ENCODE results near the gene ENO1.

GRCh38 chr1:8925406-8925805 lies 46.9 kb upstream of the ENO1 start:
- no peak for TF ChIP-seq CTCF (IDR thresholded peaks at IDR 0.05; ENCODE audit: control extremely low read depth in 1 of 3, insufficient read depth in 1 of 3, low read depth in 1 of 3, low read length in 3 of 3)
- TF ChIP-seq JUN (IDR thresholded peaks at IDR 0.05; ENCODE audit: low read depth, low read length) = no peak
- TF ChIP-seq EGR1 (IDR thresholded peaks at IDR 0.05; ENCODE audit: borderline replicate concordance, low read depth, low read length) = no peak
- TF ChIP-seq RAD21 (IDR thresholded peaks at IDR 0.05 in 1 of 2, conservative IDR thresholded peaks at IDR 0.05 in 1 of 2; ENCODE audit: low read depth in 2 of 2, low read length in 2 of 2) = no peak

Data from H1 (cell line).